Endothelial cell of hepatic sinusoid (primary cell): ENCODE results near the gene SCUBE1.
"Not testable (repeated sequence)": the region's sequence is repeated elsewhere in the genome, so short reads cannot be mapped to it uniquely, and the experiment has no call there.

Experiments used
- in situ Hi-C: cut with HindIII; loops from 2 replicates; pipeline ENCODE4 v1.10.0; 2017; ENCODE audit warnings: low sequenced_read_pairs

Gene SCUBE1

GRCh38 chr22:43288807-43289420, 54.3 kb downstream of the SCUBE1 start:
- in situ Hi-C loops, result no loop called here

- in situ Hi-C loops, result no loop called here
Measured at GRCh38 chr22:43288378-43288777, 54.8 kb downstream of the SCUBE1 start.

GRCh38 chr22:43287441-43287840, 55.7 kb downstream of the SCUBE1 start:
- in situ Hi-C loops, result no loop called here

GRCh38 chr22:43281394-43281793, 61.8 kb downstream of the SCUBE1 start:
- in situ Hi-C loops, result no loop called here

- in situ Hi-C loops, result not testable (repeated sequence)
Measured at GRCh38 chr22:43280523-43280886, 62.7 kb downstream of the SCUBE1 start.

- in situ Hi-C loops, result no loop called here
Measured at GRCh38 chr22:43279867-43280522, 63.2 kb downstream of the SCUBE1 start.

GRCh38 chr22:43277987-43278601, 65.1 kb downstream of the SCUBE1 start:
- in situ Hi-C loops, result no loop called here

- in situ Hi-C loops, result no loop called here
Measured at GRCh38 chr22:43277091-43277490, 66.1 kb downstream of the SCUBE1 start.

GRCh38 chr22:43276321-43276720, 66.9 kb downstream of the SCUBE1 start:
- in situ Hi-C loops, result no loop called here

GRCh38 chr22:43275545-43276317, 67.4 kb downstream of the SCUBE1 start:
- in situ Hi-C loops, result no loop called here

GRCh38 chr22:43274595-43275240, 68.5 kb downstream of the SCUBE1 start:
- in situ Hi-C loops, result loop anchor here (5.0 kb wide), 1 partner anchor 73 kb away; no protein-coding TSS in a partner anchor

- in situ Hi-C loops, result loop anchor here (5.0 kb wide), 1 partner anchor 73 kb away; no protein-coding TSS in a partner anchor
Measured at GRCh38 chr22:43273902-43274484, 69.2 kb downstream of the SCUBE1 start.

- in situ Hi-C loops, result loop anchor here (5.0 kb wide), 1 partner anchor 74 kb away; no protein-coding TSS in a partner anchor
Measured at GRCh38 chr22:43272869-43273318, 70.3 kb downstream of the SCUBE1 start.

GRCh38 chr22:43272301-43272700, 70.9 kb downstream of the SCUBE1 start:
- in situ Hi-C loops, result loop anchor here (5.0 kb wide), 1 partner anchor 75 kb away; no protein-coding TSS in a partner anchor

GRCh38 chr22:43270949-43271348, 72.2 kb downstream of the SCUBE1 start:
- in situ Hi-C loops, result loop anchor here (5.0 kb wide), 1 partner anchor 76 kb away; no protein-coding TSS in a partner anchor

- in situ Hi-C loops, result loop anchor here (5.0 kb wide), 1 partner anchor 77 kb away; no protein-coding TSS in a partner anchor
Measured at GRCh38 chr22:43270314-43270908, 72.8 kb downstream of the SCUBE1 start.

- in situ Hi-C loops, result loop anchor here (5.0 kb wide), 1 partner anchor 78 kb away; no protein-coding TSS in a partner anchor
Measured at GRCh38 chr22:43269646-43270045, 73.5 kb downstream of the SCUBE1 start.

- in situ Hi-C loops, result no loop called here
Measured at GRCh38 chr22:43269246-43269645, 73.9 kb downstream of the SCUBE1 start.

- in situ Hi-C loops, result no loop called here
Measured at GRCh38 chr22:43267981-43268660, 75.1 kb downstream of the SCUBE1 start.
